IMR-90 (cell line): Measurements from ENCODE around the gene MTFR2. TPM values are rescaled to one million over a fixed set of nuclear protein-coding genes. Genes with fewer than 3 reads are reported as not detected.

Experiments
- ATAC-seq: fragments of 200-7000 bp; cut with Tn5 transposase; 2 replicates; pipeline ENCODE4 v1.9.1; 2020; ENCODE audit warnings: low read depth, mild to moderate bottlenecking, moderate library complexity
- BruUV-seq: library from RNA; stranded (reverse); fragments of 400-500 nt; replicated peaks from 2 replicates; lab custom pipeline; 2021; lab: Mats Ljungman, UMichigan
- CTCF ChIA-PET: fragments of 300-600 bp; formaldehyde crosslinking; extraction: SDS; loops from one replicate; lab custom pipeline; 2021; ENCODE audit warnings: antibody characterized with exemption; lab: Yijun Ruan, JAX
- POLR2A ChIA-PET: fragments of 300-600 bp; sonication (Branson Sonifier 250); formaldehyde crosslinking; loops from one replicate; lab custom pipeline; 2022; ENCODE audit warnings: antibody characterized with exemption; ENCODE audit not compliant: unreplicated experiment; lab: Charles Lee
- DNase-seq: peaks from one replicate; pipeline ENCODE4 v3.0.0; 2013
- H2AFZ ChIP-seq: replicated peaks from 2 replicates; pipeline ENCODE3; 2013; ENCODE audit warnings: low read length, mild to moderate bottlenecking; ENCODE audit not compliant: poor library complexity
- H2AK5ac ChIP-seq: 2 replicates; pipeline ENCODE4 v1.6.1; 2013; ENCODE audit warnings: low read depth, low read length, inconsistent platforms
- H2AK9ac ChIP-seq: replicated peaks from 2 replicates; pipeline ENCODE3; 2013; ENCODE audit warnings: mild to moderate bottlenecking, low read depth, low read length, moderate library complexity; ENCODE audit not compliant: poor library complexity
- H2BK120ac ChIP-seq: 2 replicates; pipeline ENCODE4 v1.6.1; 2013; ENCODE audit warnings: low read depth, low read length, inconsistent platforms
- H2BK15ac ChIP-seq: 3 replicates; pipeline ENCODE4 v1.6.1; 2013; ENCODE audit warnings: low read depth, low read length, inconsistent platforms
- H2BK20ac ChIP-seq: 2 replicates; pipeline ENCODE4 v1.6.1; 2013; ENCODE audit warnings: low read depth, mild to moderate bottlenecking, inconsistent platforms, low read length, moderate library complexity
- H2BK5ac ChIP-seq: 2 replicates; pipeline ENCODE4 v1.6.1; 2013; ENCODE audit warnings: mild to moderate bottlenecking, low read depth, low read length, inconsistent platforms; ENCODE audit not compliant: poor library complexity, severe bottlenecking
- H3K14ac ChIP-seq: replicated peaks from 2 replicates; pipeline ENCODE4 v1.6.1; 2013; ENCODE audit warnings: low read depth, low read length, inconsistent platforms
- H3K18ac ChIP-seq: 2 replicates; pipeline ENCODE4 v1.6.1; 2013; ENCODE audit warnings: low read depth, low read length, control low read depth
- H3K23ac ChIP-seq: 2 replicates; pipeline ENCODE4 v1.6.1; 2013; ENCODE audit warnings: low read depth, low read length, inconsistent platforms
- H3K27ac ChIP-seq: 2 replicates; pipeline ENCODE4 v1.5.1; 2013; ENCODE audit warnings: mild to moderate bottlenecking, control low read depth, low read length; ENCODE audit not compliant: insufficient read depth
- H3K27me3 ChIP-seq: 2 replicates; pipeline ENCODE4 v1.6.1; 2013; ENCODE audit warnings: low read length; ENCODE audit not compliant: control insufficient read depth, insufficient read depth
- H3K36me3 ChIP-seq: 2 replicates; pipeline ENCODE4 v1.6.1; 2013; ENCODE audit warnings: low read length, mixed read lengths; ENCODE audit not compliant: control insufficient read depth, insufficient read depth
- H3K4ac ChIP-seq: 2 replicates; pipeline ENCODE4 v1.6.1; 2013; ENCODE audit warnings: low read depth, low read length, inconsistent platforms
- H3K4me1 ChIP-seq: 2 replicates; pipeline ENCODE4 v1.6.1; 2013; ENCODE audit warnings: low read length, mixed read lengths; ENCODE audit not compliant: control insufficient read depth, insufficient read depth
- H3K4me2 ChIP-seq: 2 replicates; pipeline ENCODE4 v1.6.1; 2013; ENCODE audit warnings: low read depth, mild to moderate bottlenecking, control low read depth, low read length, moderate library complexity
- H3K4me3 ChIP-seq: 2 replicates; pipeline ENCODE4 v1.5.1; 2013; ENCODE audit warnings: low read depth, mild to moderate bottlenecking, control low read depth, low read length, moderate library complexity; ENCODE audit not compliant: insufficient read depth
- H3K56ac ChIP-seq: 2 replicates; pipeline ENCODE4 v1.6.1; 2013; ENCODE audit warnings: low read length, inconsistent platforms; ENCODE audit not compliant: insufficient read depth; ENCODE audit errors: extremely low read depth
- H3K79me1 ChIP-seq, 2 experiments: 2 replicates each; pipeline ENCODE4 v1.6.1; 2013; ENCODE audit warnings: low read length in 2 of 2, inconsistent platforms in 1 of 2, low read depth in 1 of 2
- H3K9ac ChIP-seq: 2 replicates; pipeline ENCODE4 v1.6.1; 2013; ENCODE audit warnings: low read depth, low read length, control low read depth
- H3K9me1 ChIP-seq: 2 replicates; pipeline ENCODE4 v1.6.1; 2013; ENCODE audit warnings: low read length, inconsistent platforms; ENCODE audit not compliant: insufficient read depth
- H3K9me3 ChIP-seq: 2 replicates; pipeline ENCODE4 v1.6.1; 2013; ENCODE audit warnings: low read length; ENCODE audit not compliant: control insufficient read depth, insufficient read depth
- H4K20me1 ChIP-seq: 2 replicates; pipeline ENCODE4 v1.6.1; 2013; ENCODE audit warnings: low read length, inconsistent platforms; ENCODE audit not compliant: insufficient read depth
- H4K5ac ChIP-seq: 2 replicates; pipeline ENCODE4 v1.6.1; 2013; ENCODE audit warnings: mild to moderate bottlenecking, low read depth, low read length, control low read depth
- H4K8ac ChIP-seq, 2 experiments: 2 replicates each; pipeline ENCODE4 v1.6.1; 2013; ENCODE audit warnings: low read depth in 2 of 2, low read length in 2 of 2, control low read depth in 1 of 2, inconsistent platforms in 1 of 2
- H4K91ac ChIP-seq: 2 replicates; pipeline ENCODE4 v1.6.1; 2013; ENCODE audit warnings: low read depth, low read length, inconsistent platforms; ENCODE audit not compliant: insufficient read depth
- ELK1 ChIP-seq: fragments of 150-350 bp; IDR thresholded peaks from 2 replicates; pipeline ENCODE4 v1.6.1; 2016; ENCODE audit warnings: low read depth, mild to moderate bottlenecking, low read length, moderate library complexity, borderline replicate concordance
- SMC3 ChIP-seq: fragments of 150-350 bp; IDR thresholded peaks from 2 replicates; pipeline ENCODE4 v1.6.1; 2016; ENCODE audit warnings: low read depth, mild to moderate bottlenecking, antibody characterized with exemption, low read length, moderate library complexity
- WGBS, 2 experiments: methylation state at CpG; one replicate each; pipeline versions ENCODE4 v1.1.5 to v1.1.7; 2013; ENCODE audit warnings: missing lambda C conversion rate in 2 of 2; ENCODE audit not compliant: insufficient read length in 1 of 2; ENCODE audit errors: extremely low coverage in 2 of 2; 5-methylcytosine and 5-hydroxymethylcytosine counted together
- dilution Hi-C: fragments of 300-500 bp; cut with HindIII; formaldehyde crosslinking; loops from one replicate; pipeline ENCODE4 v1.14.3; 2018; ENCODE audit warnings: low sequenced_read_pairs; ENCODE audit not compliant: unreplicated experiment
- in situ Hi-C: fragments of 300-500 bp; cut with MboI; formaldehyde crosslinking; loops from 3 replicates; pipeline ENCODE4 v1.14.3; 2019; ENCODE audit warnings: low sequenced_read_pairs, inconsistent platforms, mixed read lengths
- intact Hi-C: fragments of 100-400 bp; cut with micrococcal nuclease; formaldehyde crosslinking; loops from 2 replicates; pipeline ENCODE4 v1.10.0; 2022
- polyA plus RNA-seq, 3 experiments: library from polyadenylated mRNA; depleted of rRNA; stranded (reverse); fragments of >200 nt; gene quantifications; 2 replicates each; pipeline ENCODE4 v1.2.3, GENCODE V29; 2012; ENCODE audit warnings: low replicate concordance in 1 of 3
- total RNA-seq: library from RNA; depleted of rRNA; stranded (reverse); fragments of >200 nt; gene quantifications from 2 replicates; pipeline ENCODE4 v1.2.3, GENCODE V29; 2012

MTFR2 gene
- total and polyA plus RNA-seq, 2 of the 4 experiments (the other 2 are of a cell fraction) = 0.72 to 7.2 TPM

- H3K9me3 ChIP-seq = no peaks in the 10 kb centered on the region
- no peak overlapping the region for H3K14ac ChIP-seq
- H2BK15ac ChIP-seq = no peak overlapping the region
- no peak for TF ChIP-seq ELK1
- TF ChIP-seq SMC3 = no peak
- H3K56ac ChIP-seq = no peak overlapping the region
- no TSS peak for BruUV-seq
- H3K23ac ChIP-seq = no peak overlapping the region
- H3K4me1 ChIP-seq = no peaks in the 10 kb centered on the region; the same call in 1 of the 2 replicates
- no peak overlapping the region for H2AK9ac ChIP-seq
- H3K9ac ChIP-seq = no peak overlapping the region
- no peak overlapping the region for H3K18ac ChIP-seq
- H2BK5ac ChIP-seq = no peak overlapping the region
- H3K4ac ChIP-seq = no peak overlapping the region
- peaks cover 55% of the 10 kb centered on the region for H3K36me3 ChIP-seq
- CTCF ChIA-PET = interaction anchor here (0.6 kb wide), 1 partner anchor 145 kb away, joined by 3 read pairs; no protein-coding TSS in a partner anchor
- H2AFZ ChIP-seq = no peak overlapping the region
- DNase-seq (no peak), ATAC-seq (no peak)
- no peak overlapping the region for H4K8ac ChIP-seq
- dilution Hi-C loops = no loop called here
- H3K4me3 ChIP-seq = no peak overlapping the region
- no CpG with 5 or more reads among the region's 1 CpG for WGBS, 2 experiments
- POLR2A ChIA-PET = no interaction called here
- H3K27ac ChIP-seq = no peak overlapping the region
- no peak overlapping the region for H4K91ac ChIP-seq
- in situ Hi-C loops = no loop called here
- H2AK5ac ChIP-seq = no peak overlapping the region
- no peak overlapping the region for H2BK20ac ChIP-seq
- peaks cover 0 to 7% of the 10 kb centered on the region in 2 experiments; a peak in 1 of 4 replicates for H3K79me1 ChIP-seq
- no peaks in the 10 kb centered on the region for H3K27me3 ChIP-seq
- H3K9me1 ChIP-seq = peaks cover 5% of the 10 kb centered on the region
- H4K5ac ChIP-seq = no peak overlapping the region
- no peaks in the 10 kb centered on the region for H4K20me1 ChIP-seq
- intact Hi-C loops = no loop called here
- H3K4me2 ChIP-seq = no peak overlapping the region
- H2BK120ac ChIP-seq = no peak overlapping the region
Measured at GRCh38 chr6:136184738-136185137, 65.4 kb downstream of the MTFR2 start.
